GM19035 (cell line): ENCODE results near the gene ADK.
A peak's percentile ranks its signal among the peaks of the same experiment; 100 is the strongest.
"Not testable (repeated sequence)": the region's sequence is repeated elsewhere in the genome, so short reads cannot be mapped to it uniquely, and the experiment has no call there.

Experiments used
- ATAC-seq: cut with Tn5 transposase; IDR thresholded peaks from one replicate; pipeline ENCODE4 v1.9.1; 2021; ENCODE audit not compliant: unreplicated experiment

The ADK gene

GRCh38 chr10:74140553-74140952, 10.5 kb upstream of the ADK start:
- ATAC-seq: no peak

GRCh38 chr10:74145133-74145532, 5.9 kb upstream of the ADK start:
- ATAC-seq: no peak

- not testable (repeated sequence) for ATAC-seq
Observed at GRCh38 chr10:74146980-74147379, 4.0 kb upstream of the ADK start.

GRCh38 chr10:74150204-74150989, 624 bp upstream of the ADK start, which contains the start of gene AP3M1:
Gene AP3M1 (minus strand): TSS chr10:74150828. CDS start chr10:74138379, 12,449 bp downstream.
- ATAC-seq: peak; percentile 53

- ATAC-seq: no peak
Observed at GRCh38 chr10:74151879-74152722, 1.1 kb downstream of the ADK start.

- ATAC-seq: no peak
Observed at GRCh38 chr10:74153123-74153522, 2.1 kb downstream of the ADK start.

- ATAC-seq: no peak
Observed at GRCh38 chr10:74153676-74154075, 2.7 kb downstream of the ADK start.

GRCh38 chr10:74156919-74157289, 5.9 kb downstream of the ADK start:
- no peak for ATAC-seq

- ATAC-seq: no peak
Observed at GRCh38 chr10:74160013-74160412, 9.0 kb downstream of the ADK start.

GRCh38 chr10:74163319-74164068, 12.5 kb downstream of the ADK start:
- ATAC-seq: no peak

- ATAC-seq: no peak
Observed at GRCh38 chr10:74164716-74165529, 13.9 kb downstream of the ADK start.

GRCh38 chr10:74165530-74165901, 14.5 kb downstream of the ADK start:
- ATAC-seq: no peak

GRCh38 chr10:74167443-74167842, 16.4 kb downstream of the ADK start:
- ATAC-seq: no peak

- no peak for ATAC-seq
Observed at GRCh38 chr10:74171625-74172024, 20.6 kb downstream of the ADK start.

GRCh38 chr10:74174521-74174920, 23.5 kb downstream of the ADK start:
- ATAC-seq: no peak

- ATAC-seq: no peak
Observed at GRCh38 chr10:74175510-74176379, 24.7 kb downstream of the ADK start.

GRCh38 chr10:74176380-74177139, 25.5 kb downstream of the ADK start:
- peak; percentile 88 for ATAC-seq

- peak; percentile 17 for ATAC-seq
Observed at GRCh38 chr10:74177140-74177677, 26.2 kb downstream of the ADK start.
